Progenitor cell of endocrine pancreas (in vitro differentiated cells): ENCODE measurements around the gene VCAN. TPM values are rescaled to one million over a fixed set of nuclear protein-coding genes. Genes with fewer than 3 reads are reported as not detected.

ENCODE experiments used
- DNase-seq: peaks from one replicate; pipeline ENCODE4 v3.0.0; 2021; ENCODE audit warnings: low spot score; ENCODE audit not compliant: unreplicated experiment
- H3K27ac Mint-ChIP-seq: 2 replicates; pipeline ENCODE4 v1.8.0; 2021; ENCODE audit warnings: mild to moderate bottlenecking, moderate library complexity, mixed read lengths
- H3K27me3 Mint-ChIP-seq: 2 replicates; pipeline ENCODE4 v1.8.0; 2021; ENCODE audit warnings: mixed read lengths
- H3K36me3 Mint-ChIP-seq: 2 replicates; pipeline ENCODE4 v1.8.0; 2022; ENCODE audit warnings: mixed read lengths; ENCODE audit not compliant: insufficient read depth
- H3K4me1 Mint-ChIP-seq: 2 replicates; pipeline ENCODE4 v1.8.0; 2021; ENCODE audit warnings: low read depth, mixed read lengths
- H3K4me3 Mint-ChIP-seq: 2 replicates; pipeline ENCODE4 v1.8.0; 2021; ENCODE audit warnings: low read depth, mild to moderate bottlenecking, moderate library complexity, mixed read lengths
- H3K9me3 Mint-ChIP-seq: 2 replicates; pipeline ENCODE4 v1.8.0; 2021; ENCODE audit warnings: low read depth, mixed read lengths
- total RNA-seq: library from RNA; stranded (reverse); gene quantifications from 2 replicates; pipeline ENCODE4 v1.2.1, GENCODE V29; 2021
- TF ChIP-seq, protein P1 (sequence below): fragments of 200-600 bp; sonication (generic); IDR thresholded peaks from one replicate; pipeline ENCODE4 v1.5.0; 2021; ENCODE audit warnings: antibody characterized with exemption, mild to moderate bottlenecking; ENCODE audit not compliant: unreplicated experiment

Gene VCAN
- total RNA-seq, 1 donor from 2014 or later, result 673 TPM

DNA sequence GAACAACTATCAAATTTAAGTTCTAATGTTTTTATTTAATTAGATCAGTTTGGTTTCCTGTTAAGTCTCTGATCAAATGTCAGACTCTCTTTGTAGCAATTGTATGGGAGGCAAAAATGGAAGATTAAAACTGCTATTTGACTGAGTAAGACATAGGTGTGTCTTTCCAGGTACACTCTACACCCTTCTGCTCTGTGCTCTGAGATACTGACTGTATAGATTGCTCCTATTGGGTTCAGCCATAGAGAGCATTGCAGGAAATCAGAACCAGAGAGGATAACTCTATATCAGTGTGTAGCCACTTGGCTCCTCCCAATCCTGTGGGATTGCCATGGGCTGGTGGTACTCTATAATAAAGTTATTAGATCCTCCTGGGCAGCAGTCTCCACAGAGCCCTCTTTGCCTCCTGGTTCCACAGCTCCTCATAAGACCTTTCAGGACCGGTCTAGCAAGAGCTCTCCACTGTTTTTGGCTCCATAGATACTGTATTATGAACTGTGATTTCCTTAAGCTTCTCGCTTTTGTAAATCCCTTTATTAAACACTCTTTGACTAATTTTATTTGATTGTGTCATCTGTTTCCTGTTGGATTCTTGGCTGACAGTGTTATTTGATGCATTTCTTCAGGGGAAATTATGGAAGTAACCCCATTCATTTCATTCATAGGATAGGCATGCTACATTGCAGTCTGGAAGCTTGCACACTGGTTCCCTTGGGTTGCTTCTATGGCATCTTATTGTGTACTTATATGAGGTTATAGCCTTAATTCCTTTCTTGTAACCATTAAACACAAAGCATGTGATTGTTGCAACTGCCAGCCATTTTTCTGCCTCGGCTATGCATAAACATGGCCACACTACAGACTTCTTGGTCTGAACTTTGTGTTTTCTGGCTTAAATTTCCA lies 115.6 kb downstream of the VCAN start:
- Mint-ChIP-seq H3K36me3 (peaks cover 5% of the 10 kb centered on the region), H3K4me3 (no peak overlapping the region), H3K27me3 (no peaks in the 10 kb centered on the region), H3K4me1 (peaks cover 9% of the 10 kb centered on the region), H3K27ac (no peak overlapping the region), H3K9me3 (no peaks in the 10 kb centered on the region)
- no peak for DNase-seq
- TF ChIP-seq, protein P1, sequence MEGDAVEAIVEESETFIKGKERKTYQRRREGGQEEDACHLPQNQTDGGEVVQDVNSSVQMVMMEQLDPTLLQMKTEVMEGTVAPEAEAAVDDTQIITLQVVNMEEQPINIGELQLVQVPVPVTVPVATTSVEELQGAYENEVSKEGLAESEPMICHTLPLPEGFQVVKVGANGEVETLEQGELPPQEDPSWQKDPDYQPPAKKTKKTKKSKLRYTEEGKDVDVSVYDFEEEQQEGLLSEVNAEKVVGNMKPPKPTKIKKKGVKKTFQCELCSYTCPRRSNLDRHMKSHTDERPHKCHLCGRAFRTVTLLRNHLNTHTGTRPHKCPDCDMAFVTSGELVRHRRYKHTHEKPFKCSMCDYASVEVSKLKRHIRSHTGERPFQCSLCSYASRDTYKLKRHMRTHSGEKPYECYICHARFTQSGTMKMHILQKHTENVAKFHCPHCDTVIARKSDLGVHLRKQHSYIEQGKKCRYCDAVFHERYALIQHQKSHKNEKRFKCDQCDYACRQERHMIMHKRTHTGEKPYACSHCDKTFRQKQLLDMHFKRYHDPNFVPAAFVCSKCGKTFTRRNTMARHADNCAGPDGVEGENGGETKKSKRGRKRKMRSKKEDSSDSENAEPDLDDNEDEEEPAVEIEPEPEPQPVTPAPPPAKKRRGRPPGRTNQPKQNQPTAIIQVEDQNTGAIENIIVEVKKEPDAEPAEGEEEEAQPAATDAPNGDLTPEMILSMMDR, result no peak

DNA sequence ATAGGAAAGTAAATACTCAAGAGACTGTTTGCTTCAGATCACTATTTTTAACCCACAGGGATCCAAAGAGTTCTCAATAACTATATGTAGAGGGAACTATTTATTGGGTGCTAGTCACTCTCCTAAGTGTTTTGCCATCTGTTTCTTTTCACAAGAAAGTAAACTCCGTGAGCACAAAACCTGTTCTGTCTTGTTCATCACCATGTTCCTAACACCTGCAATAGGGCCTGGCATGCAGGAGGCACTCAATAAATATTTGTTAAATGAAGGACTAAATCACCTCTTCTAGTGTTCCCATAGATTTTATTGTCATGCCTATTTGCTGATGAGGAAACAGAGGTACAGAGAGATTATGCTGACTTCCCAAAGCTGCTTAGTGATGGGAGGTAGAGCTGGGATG lies 118.2 kb downstream of the VCAN start:
- Mint-ChIP-seq H3K9me3 (no peaks in the 10 kb centered on the region), H3K4me3 (no peak overlapping the region), H3K27me3 (no peaks in the 10 kb centered on the region), H3K36me3 (no peaks in the 10 kb centered on the region), H3K27ac (no peak overlapping the region), H3K4me1 (peaks cover 9% of the 10 kb centered on the region)
- TF ChIP-seq, protein P1, result no peak
- DNase-seq, result no peak

DNA sequence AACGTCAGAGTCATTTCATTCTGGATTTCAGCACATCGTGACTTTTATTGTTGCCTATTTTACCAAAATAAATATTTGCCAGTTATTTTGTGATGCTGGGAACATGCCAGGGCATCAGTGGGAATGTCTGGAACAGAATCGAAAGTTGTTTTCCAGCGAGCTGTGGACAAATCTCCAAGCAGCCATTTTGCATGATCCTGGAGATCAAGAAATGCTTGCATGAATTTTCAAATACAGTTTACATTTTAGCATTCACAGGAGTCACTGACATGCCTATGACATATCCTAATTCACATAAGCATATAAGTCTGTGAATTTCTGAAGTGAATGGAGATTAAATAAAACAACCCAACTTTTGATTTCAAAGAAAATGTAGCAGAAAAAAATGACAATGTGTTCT lies 119.4 kb downstream of the VCAN start:
- Mint-ChIP-seq H3K9me3 (no peaks in the 10 kb centered on the region), H3K4me3 (no peak overlapping the region), H3K27me3 (no peaks in the 10 kb centered on the region), H3K27ac (no peak overlapping the region), H3K36me3 (no peaks in the 10 kb centered on the region), H3K4me1 (peaks cover 9% of the 10 kb centered on the region)
- DNase-seq, result no peak
- TF ChIP-seq, protein P1, result no peak

DNA sequence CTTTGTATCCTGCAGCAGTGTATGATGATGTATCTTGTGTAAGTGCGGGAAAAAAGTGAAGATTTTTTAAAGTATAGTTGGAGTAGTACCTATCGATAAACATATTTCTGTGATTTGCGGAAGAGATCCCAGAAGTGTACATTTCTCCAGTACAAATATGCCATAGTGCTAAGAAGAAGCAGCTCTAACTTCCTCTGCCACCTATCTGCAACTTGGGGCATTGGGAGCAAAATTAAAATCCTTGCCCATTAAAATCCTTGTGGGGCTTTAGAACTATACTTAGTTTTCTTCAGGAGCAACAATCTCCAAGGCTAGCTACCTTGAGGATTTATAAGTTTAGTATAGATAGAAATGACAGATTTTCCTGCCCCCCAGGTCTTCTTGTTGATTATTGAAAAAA lies 123.7 kb downstream of the VCAN start:
- H3K36me3 Mint-ChIP-seq, result no peaks in the 10 kb centered on the region
- H3K27me3 Mint-ChIP-seq, result no peaks in the 10 kb centered on the region
- no peak overlapping the region for H3K27ac Mint-ChIP-seq
- peaks cover 3% of the 10 kb centered on the region for H3K9me3 Mint-ChIP-seq
- H3K4me1 Mint-ChIP-seq, result peaks cover 2% of the 10 kb centered on the region
- H3K4me3 Mint-ChIP-seq, result no peak overlapping the region
- no peak for DNase-seq
- TF ChIP-seq, protein P1, result peak; percentile 22

DNA sequence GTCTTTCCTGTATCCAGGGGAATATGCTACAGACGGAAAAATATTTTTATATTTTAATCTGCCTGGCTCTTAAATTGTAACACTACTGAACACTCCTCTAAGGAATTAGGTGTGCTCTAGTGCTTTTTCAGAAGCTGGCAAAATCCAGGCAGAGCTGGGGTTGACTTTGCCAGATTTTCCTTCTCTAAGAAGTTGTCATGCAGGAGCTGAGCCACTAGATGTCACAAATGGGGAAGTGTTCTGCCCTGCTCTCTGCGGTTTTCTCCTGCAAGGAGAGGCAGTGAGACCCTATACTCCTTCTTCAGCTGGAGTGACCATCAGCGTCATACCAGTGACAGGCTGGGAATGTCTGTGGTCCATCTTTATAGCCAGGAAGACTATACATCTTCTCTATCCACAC lies 136.6 kb downstream of the VCAN start:
- H3K27me3 Mint-ChIP-seq, result no peaks in the 10 kb centered on the region
- H3K36me3 Mint-ChIP-seq, result no peaks in the 10 kb centered on the region
- peaks cover 3% of the 10 kb centered on the region for H3K9me3 Mint-ChIP-seq
- H3K4me1 Mint-ChIP-seq, result peaks cover 2% of the 10 kb centered on the region
- no peak overlapping the region for H3K4me3 Mint-ChIP-seq
- no peak overlapping the region for H3K27ac Mint-ChIP-seq
- TF ChIP-seq, protein P1, result peak; percentile 68
- peak; percentile 26 for DNase-seq
